ENCODE measurements around the gene ST8SIA6.

Gene ST8SIA6

GRCh38 chr10:17282311-17282710 is 172.1 kb downstream of the ST8SIA6 start:
- Mint-ChIP-seq H3K27ac (ENCODE audit: low read depth) (no peak overlapping the region), H3K4me1 (no peaks in the 10 kb centered on the region), H3K9me3 (peaks cover 13% of the 10 kb centered on the region), H3K27me3 (peaks cover 32% of the 10 kb centered on the region), H3K36me3 (ENCODE audit: insufficient read depth) (no peaks in the 10 kb centered on the region), H3K4me3 (no peak overlapping the region)
- ATAC-seq (replicated peaks; ENCODE audit: extremely low read depth, poor library complexity, severe bottlenecking): no peak
- DNase-seq (ENCODE audit: low spot score in 2 of 2): no peak

- Mint-ChIP-seq H3K9me3 (peaks cover 13% of the 10 kb centered on the region), H3K4me3 (no peak overlapping the region)
Observed at GRCh38 chr10:17278607-17279240, 175.7 kb downstream of the ST8SIA6 start.

GRCh38 chr10:17276756-17277424 is 177.5 kb downstream of the ST8SIA6 start:
- Mint-ChIP-seq H3K27ac (ENCODE audit: low read depth) (no peak overlapping the region), H3K27me3 (peaks cover 23% of the 10 kb centered on the region), H3K4me1 (no peaks in the 10 kb centered on the region), H3K36me3 (ENCODE audit: insufficient read depth) (peaks cover 4% of the 10 kb centered on the region), H3K9me3 (peaks cover 10% of the 10 kb centered on the region), H3K4me3 (no peak overlapping the region)
- ATAC-seq (replicated peaks; ENCODE audit: extremely low read depth, poor library complexity, severe bottlenecking) (no peak), DNase-seq (ENCODE audit: low spot score in 2 of 2) (no peak)

More at GRCh38 chr10:17278607-17279240, 175.7 kb downstream of the ST8SIA6 start:
- DNase-seq (ENCODE audit: low spot score in 2 of 2): no peak
- Mint-ChIP-seq H3K27ac (ENCODE audit: low read depth) (no peak overlapping the region), H3K4me1 (no peaks in the 10 kb centered on the region), H3K27me3 (peaks cover 27% of the 10 kb centered on the region), H3K36me3 (ENCODE audit: insufficient read depth) (peaks cover 1% of the 10 kb centered on the region)
- ATAC-seq (replicated peaks; ENCODE audit: extremely low read depth, poor library complexity, severe bottlenecking): no peak

GRCh38 chr10:17273403-17273802 is 181.0 kb downstream of the ST8SIA6 start:
- Mint-ChIP-seq H3K27ac (ENCODE audit: low read depth) (no peak overlapping the region), H3K27me3 (peaks cover 39% of the 10 kb centered on the region), H3K4me1 (no peaks in the 10 kb centered on the region), H3K4me3 (no peak overlapping the region), H3K9me3 (no peaks in the 10 kb centered on the region), H3K36me3 (ENCODE audit: insufficient read depth) (peaks cover 4% of the 10 kb centered on the region)
- ATAC-seq (replicated peaks; ENCODE audit: extremely low read depth, poor library complexity, severe bottlenecking) (no peak), DNase-seq (ENCODE audit: low spot score in 2 of 2) (no peak)

GRCh38 chr10:17272648-17273047 is 181.7 kb downstream of the ST8SIA6 start:
- Mint-ChIP-seq H3K4me3 (no peak overlapping the region), H3K36me3 (ENCODE audit: insufficient read depth) (peaks cover 4% of the 10 kb centered on the region), H3K27ac (ENCODE audit: low read depth) (no peak overlapping the region), H3K9me3 (no peaks in the 10 kb centered on the region), H3K27me3 (peaks cover 46% of the 10 kb centered on the region), H3K4me1 (no peaks in the 10 kb centered on the region)
- DNase-seq (ENCODE audit: low spot score in 2 of 2) (no peak), ATAC-seq (replicated peaks; ENCODE audit: extremely low read depth, poor library complexity, severe bottlenecking) (no peak)

All from central memory CD8-positive, alpha-beta T cell (primary cell).